H1 (cell line): ENCODE data around the gene KNCN. TPM values are rescaled to one million over a fixed set of nuclear protein-coding genes. Genes with fewer than 3 reads are reported as not detected.

Experiments used
- CREB1 ChIP-seq: IDR thresholded peaks from 2 replicates; pipeline ENCODE4 v1.6.1; 2012; ENCODE audit warnings: inconsistent platforms
- polyA plus RNA-seq, 7 experiments: library from polyadenylated mRNA; depleted of rRNA in 3 of 7; stranded (reverse) in 5 of 7; unstranded in 2 of 7; fragments of >200 nt in 5 of 7; fragments of 200-250 nt in 2 of 7; gene quantifications; 1 replicate in 5 of 7; 2 replicates in 1 of 7; 4 replicates in 1 of 7; pipeline versions ENCODE4 v1.2.1 to v1.2.3, GENCODE V29; 2011 to 2013; ENCODE audit warnings: missing spikeins in 2 of 7, mixed read lengths in 2 of 7
- total RNA-seq: library from RNA; stranded (reverse); fragmentation: NEBNext Ultra II Directional; extraction: Animal tissue kit (Norgen Biotek cat#: 25700); gene quantifications from 2 replicates; pipeline ENCODE4 v1.2.1, GENCODE V29; 2021
- TF ChIP-seq, protein P1 (sequence below): IDR thresholded peaks from 2 replicates; pipeline ENCODE4 v1.6.1; 2012; ENCODE audit warnings: inconsistent platforms

Gene KNCN
- total and polyA plus RNA-seq, 2 of the 8 experiments (the other 6 are each of a cell fraction or from before 2014, with no cell fraction given) = not detected

DNA sequence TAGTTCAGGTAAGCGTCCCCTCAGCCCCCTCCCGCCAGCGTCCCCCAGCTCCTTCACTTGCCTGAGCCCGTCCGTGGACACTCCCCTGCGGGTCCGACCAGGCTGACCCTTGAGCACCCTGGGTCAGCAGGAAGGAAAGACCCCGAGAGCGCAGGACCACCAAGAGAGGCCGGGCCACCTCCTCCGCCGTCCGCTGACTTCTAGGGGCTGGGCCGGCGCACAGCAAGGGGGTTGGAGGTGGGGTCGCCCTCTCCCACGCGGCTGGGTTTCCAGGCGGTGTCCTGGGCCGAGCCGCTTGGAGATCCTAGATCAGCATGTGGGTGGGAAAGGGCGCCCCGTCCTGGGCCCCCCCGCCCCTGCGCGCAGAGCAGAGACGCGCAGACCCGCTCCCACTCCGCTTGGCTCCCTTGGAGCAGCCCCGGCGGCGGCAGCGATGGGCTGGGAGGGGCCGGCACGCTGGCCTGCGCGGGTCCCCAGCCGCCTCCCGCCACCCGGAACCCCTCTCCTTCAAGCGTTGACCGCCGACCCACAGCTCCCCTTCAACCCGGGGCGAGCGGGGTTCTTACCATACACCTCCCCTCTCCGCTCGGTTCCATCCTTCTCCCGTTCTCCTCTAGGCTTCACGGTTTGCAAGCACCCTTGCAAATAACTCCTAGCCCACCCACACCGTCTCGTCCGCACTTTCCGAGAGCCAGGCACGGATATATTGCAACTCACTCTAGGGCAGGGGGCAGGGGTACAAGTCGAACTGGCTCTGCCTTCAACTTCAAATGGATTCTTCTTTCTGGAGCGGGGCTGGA, 7.5 kb downstream of the KNCN start (continued):
- TF ChIP-seq, protein P1, sequence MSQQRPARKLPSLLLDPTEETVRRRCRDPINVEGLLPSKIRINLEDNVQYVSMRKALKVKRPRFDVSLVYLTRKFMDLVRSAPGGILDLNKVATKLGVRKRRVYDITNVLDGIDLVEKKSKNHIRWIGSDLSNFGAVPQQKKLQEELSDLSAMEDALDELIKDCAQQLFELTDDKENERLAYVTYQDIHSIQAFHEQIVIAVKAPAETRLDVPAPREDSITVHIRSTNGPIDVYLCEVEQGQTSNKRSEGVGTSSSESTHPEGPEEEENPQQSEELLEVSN = no peak
- TF ChIP-seq CREB1 = no peak
